Measurements from ENCODE around the gene USP25. TPM values are rescaled to one million over a fixed set of nuclear protein-coding genes. Genes with fewer than 3 reads are reported as not detected.

The USP25 gene
- total and polyA plus RNA-seq, 10 donors = 9.3 to 62.2 (median 48.2) TPM

DNA sequence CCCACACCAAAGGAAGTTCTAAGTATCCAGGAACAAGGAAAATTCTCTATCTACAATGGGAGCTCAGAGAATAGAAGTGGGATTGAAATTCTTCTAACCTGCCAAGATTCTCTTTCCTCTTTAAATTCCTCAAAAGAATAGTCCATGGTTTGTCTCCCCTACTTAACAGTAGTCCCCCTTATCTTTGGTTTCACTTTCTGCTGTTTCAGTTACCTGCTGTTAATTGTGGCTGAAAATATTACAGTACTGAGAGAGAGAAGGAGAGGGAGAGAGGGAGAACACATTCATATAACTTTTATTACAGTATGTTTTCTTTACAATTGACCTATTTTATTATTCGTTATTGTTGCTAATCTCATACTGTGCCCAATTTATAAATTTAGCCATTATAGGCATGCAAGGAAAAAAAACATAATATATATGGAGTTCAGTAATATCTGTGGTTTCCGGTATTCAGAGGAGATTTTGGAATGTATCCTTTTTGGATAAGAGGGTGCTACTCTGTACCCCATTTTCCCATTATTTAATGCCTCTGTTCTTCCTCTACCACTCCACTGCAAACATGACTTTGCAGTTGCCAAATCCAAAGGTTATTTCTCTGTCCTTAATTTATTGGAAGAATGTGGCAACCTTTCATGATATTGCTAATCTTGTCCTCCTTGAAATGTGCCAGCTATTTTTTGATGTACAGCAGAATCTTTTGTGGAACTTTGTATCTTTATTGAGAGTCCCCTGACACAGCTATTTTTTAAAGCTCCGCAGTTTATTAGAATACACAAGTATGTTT is 68.0 kb downstream of the USP25 start:
- DNase-seq = no peak
- Histone ChIP-seq H3K27ac (no peak overlapping the region), H3K9me3 (no peaks in the 10 kb centered on the region), H3K27me3 (replicated peaks in 1 of 7) (no peaks in the 10 kb centered on the region), H3K4me1 (peaks cover 0 to 36% (median 8%) of the 10 kb centered on the region in 6 donors), H3K4me3 (no peak overlapping the region), H3K36me3 (peaks cover 0 to 16% (median 0%) of the 10 kb centered on the region in 6 donors)
- 92 to 98% (median 96%) methylated on average over 3 of the region's 3 CpGs for WGBS, 5 donors
- TF ChIP-seq, protein P1, sequence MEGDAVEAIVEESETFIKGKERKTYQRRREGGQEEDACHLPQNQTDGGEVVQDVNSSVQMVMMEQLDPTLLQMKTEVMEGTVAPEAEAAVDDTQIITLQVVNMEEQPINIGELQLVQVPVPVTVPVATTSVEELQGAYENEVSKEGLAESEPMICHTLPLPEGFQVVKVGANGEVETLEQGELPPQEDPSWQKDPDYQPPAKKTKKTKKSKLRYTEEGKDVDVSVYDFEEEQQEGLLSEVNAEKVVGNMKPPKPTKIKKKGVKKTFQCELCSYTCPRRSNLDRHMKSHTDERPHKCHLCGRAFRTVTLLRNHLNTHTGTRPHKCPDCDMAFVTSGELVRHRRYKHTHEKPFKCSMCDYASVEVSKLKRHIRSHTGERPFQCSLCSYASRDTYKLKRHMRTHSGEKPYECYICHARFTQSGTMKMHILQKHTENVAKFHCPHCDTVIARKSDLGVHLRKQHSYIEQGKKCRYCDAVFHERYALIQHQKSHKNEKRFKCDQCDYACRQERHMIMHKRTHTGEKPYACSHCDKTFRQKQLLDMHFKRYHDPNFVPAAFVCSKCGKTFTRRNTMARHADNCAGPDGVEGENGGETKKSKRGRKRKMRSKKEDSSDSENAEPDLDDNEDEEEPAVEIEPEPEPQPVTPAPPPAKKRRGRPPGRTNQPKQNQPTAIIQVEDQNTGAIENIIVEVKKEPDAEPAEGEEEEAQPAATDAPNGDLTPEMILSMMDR (IDR thresholded peaks at IDR 0.05 in 8 of 11, conservative IDR thresholded peaks at IDR 0.05 in 3 of 11) = no peak
- TF ChIP-seq POLR2AphosphoS5 (IDR thresholded peaks at IDR 0.05) (no peak), POLR2A (IDR thresholded peaks at IDR 0.05) (no peak)
- intact Hi-C loops (cut with DNase I; ENCODE audit: low total_unique reads) = no loop called here

DNA sequence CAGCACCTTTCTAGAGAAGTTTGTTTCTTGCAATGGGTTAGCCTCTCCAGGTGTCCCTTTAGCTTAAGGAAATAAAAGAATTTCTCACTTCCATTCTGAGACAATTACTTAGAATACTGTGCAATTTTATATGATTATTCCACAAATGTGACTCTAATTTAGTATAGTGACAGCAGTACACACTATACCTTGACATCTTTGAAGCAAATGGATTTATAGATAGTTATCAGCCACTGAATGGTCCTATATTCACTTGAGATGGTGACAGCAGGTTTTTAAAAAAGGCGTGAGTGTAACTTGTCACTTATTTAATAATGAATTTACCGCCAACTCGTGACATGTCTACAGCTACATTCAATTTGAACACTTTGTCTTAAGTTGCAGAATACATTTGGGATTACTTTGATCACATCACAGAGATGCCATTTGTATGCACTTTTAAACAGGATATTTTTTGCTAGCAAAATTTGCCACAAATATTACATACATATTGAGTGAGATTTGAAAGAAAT is 71.6 kb downstream of the USP25 start:
- Histone ChIP-seq H3K36me3 (peaks cover 0 to 35% (median 0%) of the 10 kb centered on the region in 6 donors), H3K9me3 (no peaks in the 10 kb centered on the region), H3K27me3 (replicated peaks in 1 of 7) (no peaks in the 10 kb centered on the region), H3K4me3 (no peak overlapping the region), H3K4me1 (peaks cover 0 to 23% (median 6%) of the 10 kb centered on the region in 6 donors), H3K27ac (no peak overlapping the region)
- DNase-seq = no peak
- TF ChIP-seq POLR2A (IDR thresholded peaks at IDR 0.05) (no peak), POLR2AphosphoS5 (IDR thresholded peaks at IDR 0.05) (no peak)
- TF ChIP-seq, protein P1 (IDR thresholded peaks at IDR 0.05 in 8 of 11, conservative IDR thresholded peaks at IDR 0.05 in 3 of 11) = no peak
- intact Hi-C loops (cut with DNase I; ENCODE audit: low total_unique reads) = no loop called here
- 96 to 99% (median 98%) methylated on average over 3 of the region's 3 CpGs for WGBS, 5 donors

DNA sequence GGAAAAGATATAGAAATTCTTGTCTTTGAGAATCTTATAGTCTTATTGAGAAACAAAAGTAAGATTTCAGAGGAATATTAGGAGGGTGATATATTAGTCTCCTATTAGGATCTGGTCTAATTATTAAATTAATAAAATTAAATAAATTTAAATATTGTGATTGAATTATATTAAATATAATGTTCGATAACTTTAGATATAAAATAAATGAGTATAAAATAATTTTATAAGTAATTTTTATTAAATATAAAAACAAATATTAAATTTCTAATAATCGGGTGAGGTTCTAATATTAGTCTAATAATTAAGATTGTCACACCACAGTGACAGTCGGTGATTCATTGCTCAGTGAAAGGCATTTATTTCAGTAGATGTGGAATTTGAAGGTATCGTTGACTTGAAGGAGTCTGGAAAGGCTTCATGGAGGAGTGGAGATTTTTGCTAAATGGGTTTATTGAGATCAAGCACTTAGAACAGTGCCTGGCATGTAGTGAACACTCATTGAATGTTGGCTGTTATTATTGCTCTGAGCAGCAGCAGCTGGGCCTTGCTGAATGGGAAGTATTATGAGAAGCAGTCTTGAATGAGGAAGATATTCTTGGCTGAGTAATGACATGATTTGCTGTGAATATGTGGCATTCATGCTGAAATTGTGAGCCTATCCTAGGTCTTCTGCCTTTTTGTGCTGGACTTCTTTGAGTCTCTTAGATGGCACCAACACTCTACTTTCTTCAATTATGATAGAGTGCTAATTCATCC is 74.6 kb downstream of the USP25 start:
- Histone ChIP-seq H3K27ac (peak overlapping the region in 1 of 8 donors; percentile 16), H3K36me3 (peaks cover 0 to 62% (median 5%) of the 10 kb centered on the region in 6 donors), H3K9me3 (no peaks in the 10 kb centered on the region), H3K4me1 (peaks cover 0 to 5% (median 0%) of the 10 kb centered on the region in 6 donors), H3K27me3 (replicated peaks in 1 of 7) (no peaks in the 10 kb centered on the region), H3K4me3 (no peak overlapping the region)
- TF ChIP-seq POLR2AphosphoS5 (IDR thresholded peaks at IDR 0.05) (no peak), POLR2A (IDR thresholded peaks at IDR 0.05) (no peak)
- TF ChIP-seq, protein P1 (IDR thresholded peaks at IDR 0.05 in 8 of 11, conservative IDR thresholded peaks at IDR 0.05 in 3 of 11) = no peak
- 94 to 97% (median 96%) methylated on average over 4 of the region's 4 CpGs for WGBS, 5 donors
- intact Hi-C loops (cut with DNase I; ENCODE audit: low total_unique reads) = no loop called here
- no peak for DNase-seq
